Renal cortex interstitium (tissue), 11 donors: ENCODE measurements around the gene CCDC74B. TPM values are rescaled to one million over a fixed set of nuclear protein-coding genes. Genes with fewer than 3 reads are reported as not detected.
"Not testable (repeated sequence)": the region's sequence is repeated elsewhere in the genome, so short reads cannot be mapped to it uniquely, and the experiment has no call there.

ENCODE experiments used
- DNase-seq, 11 donors: peaks; one replicate each; pipeline ENCODE4 v3.0.0-alpha.2; 2013; ENCODE audit warnings: low read depth in 9 of 11, low spot score in 4 of 11; ENCODE audit errors: extremely low read depth in 1 of 11
- polyA plus RNA-seq, 3 donors: library from polyadenylated mRNA; unstranded; fragments of 120-200 nt; gene quantifications; one replicate each; pipeline ENCODE4 v1.2.1, GENCODE V29; 2013; ENCODE audit not compliant: insufficient read length in 3 of 3

The CCDC74B gene
- polyA plus RNA-seq, 3 donors, result 14.1 to 17.4 (median 14.9) TPM

GRCh38 chr2:130180404-130181324 lies 35.8 kb upstream of the CCDC74B start:
- DNase-seq, result not testable (repeated sequence)

- DNase-seq, result not testable (repeated sequence)
Measured at GRCh38 chr2:130174866-130175265, 30.0 kb upstream of the CCDC74B start.

- no peak for DNase-seq
Measured at GRCh38 chr2:130169896-130170295, 25.0 kb upstream of the CCDC74B start.

GRCh38 chr2:130169163-130169562 lies 24.3 kb upstream of the CCDC74B start:
- not testable (repeated sequence) for DNase-seq

DNA sequence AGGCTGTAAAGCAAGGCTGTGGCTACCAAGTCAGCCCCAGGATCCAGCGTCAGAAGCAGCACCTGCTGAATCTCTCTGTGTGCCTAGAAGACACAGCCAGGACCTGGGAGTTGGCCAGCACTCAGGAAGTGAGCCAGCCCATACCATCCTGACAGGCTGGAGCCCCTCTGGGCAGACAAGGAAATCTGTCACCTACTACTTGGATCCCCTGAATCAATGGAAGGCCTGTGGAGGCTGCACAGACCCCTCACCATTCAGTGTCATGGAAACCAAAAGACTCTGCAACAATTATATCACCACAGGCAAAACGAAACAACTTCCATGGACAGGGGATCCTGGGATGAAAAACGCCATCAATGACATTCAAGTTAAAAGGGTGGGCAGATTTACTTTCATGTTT lies 21.7 kb upstream of the CCDC74B start:
- not testable (repeated sequence) for DNase-seq

- DNase-seq, result no peak
Measured at GRCh38 chr2:130165293-130166016, 20.5 kb upstream of the CCDC74B start.

GRCh38 chr2:130162968-130163367 lies 18.1 kb upstream of the CCDC74B start:
- no peak for DNase-seq

- not testable (repeated sequence) for DNase-seq
Measured at GRCh38 chr2:130162486-130162885, 17.6 kb upstream of the CCDC74B start.

GRCh38 chr2:130160838-130161705 lies 16.2 kb upstream of the CCDC74B start:
- not testable (repeated sequence) for DNase-seq

- DNase-seq, result no peak
Measured at GRCh38 chr2:130160131-130160530, 15.2 kb upstream of the CCDC74B start.

GRCh38 chr2:130159376-130159775 lies 14.5 kb upstream of the CCDC74B start:
- not testable (repeated sequence) for DNase-seq

GRCh38 chr2:130158631-130159030 lies 13.7 kb upstream of the CCDC74B start:
- no peak for DNase-seq

DNA sequence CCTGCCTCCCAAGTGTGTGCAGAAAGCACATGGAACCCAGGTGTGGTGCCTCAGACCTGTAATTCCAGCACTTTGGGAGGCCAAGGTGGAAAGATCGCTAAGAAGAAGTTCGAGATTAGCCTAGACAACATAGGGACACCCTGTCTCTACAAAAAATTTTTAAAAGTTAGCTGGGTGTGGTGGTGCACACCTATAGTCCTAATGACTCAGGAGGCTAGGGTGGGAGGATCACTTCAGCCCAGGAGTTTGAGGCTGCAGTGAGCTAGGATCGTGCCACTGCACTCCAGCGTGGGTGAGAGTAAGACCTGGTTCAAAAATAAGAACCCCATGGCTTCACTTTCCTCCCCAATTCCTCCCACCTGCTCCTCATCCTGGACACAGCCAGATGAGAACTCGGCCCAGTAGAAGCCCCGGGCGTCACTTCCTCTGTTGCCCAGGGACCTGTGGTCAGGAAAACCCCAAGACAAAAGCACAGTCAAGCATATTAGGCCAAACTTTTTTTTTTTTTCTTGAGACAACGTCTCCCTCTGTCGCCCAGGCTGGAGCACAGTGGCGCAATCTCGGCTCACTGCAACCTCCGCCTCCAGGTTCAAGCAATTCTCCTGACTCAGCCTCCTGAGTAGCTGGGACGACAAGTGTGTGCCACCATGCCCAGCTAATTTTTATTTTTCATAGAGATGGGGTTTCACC lies 13.1 kb upstream of the CCDC74B start:
- not testable (repeated sequence) for DNase-seq

GRCh38 chr2:130157354-130157753 lies 12.4 kb upstream of the CCDC74B start:
- DNase-seq, result not testable (repeated sequence)

DNA sequence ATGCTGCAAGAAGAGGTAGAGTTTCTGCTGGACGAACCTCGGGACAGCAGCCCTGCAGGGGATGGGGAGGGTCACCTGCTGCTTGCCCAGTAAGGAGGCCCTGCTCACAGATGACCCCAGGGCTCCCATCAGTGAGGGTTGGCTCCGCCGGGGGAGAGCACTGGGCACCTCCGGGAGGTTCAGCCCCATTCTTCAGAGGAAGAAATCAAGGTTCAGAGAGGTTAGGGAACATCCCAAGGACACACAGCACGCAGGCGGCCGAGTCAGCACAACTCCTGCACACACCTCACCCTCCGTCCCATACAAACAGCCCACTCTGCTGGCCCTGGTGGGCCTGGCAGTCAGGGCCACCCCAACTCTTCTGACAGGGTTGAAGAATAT lies 11.7 kb upstream of the CCDC74B start:
- DNase-seq, result no peak

- peak in 2 of 11 donors; percentile 17 to 35 for DNase-seq
Measured at GRCh38 chr2:130155956-130156623, 11.2 kb upstream of the CCDC74B start.

DNA sequence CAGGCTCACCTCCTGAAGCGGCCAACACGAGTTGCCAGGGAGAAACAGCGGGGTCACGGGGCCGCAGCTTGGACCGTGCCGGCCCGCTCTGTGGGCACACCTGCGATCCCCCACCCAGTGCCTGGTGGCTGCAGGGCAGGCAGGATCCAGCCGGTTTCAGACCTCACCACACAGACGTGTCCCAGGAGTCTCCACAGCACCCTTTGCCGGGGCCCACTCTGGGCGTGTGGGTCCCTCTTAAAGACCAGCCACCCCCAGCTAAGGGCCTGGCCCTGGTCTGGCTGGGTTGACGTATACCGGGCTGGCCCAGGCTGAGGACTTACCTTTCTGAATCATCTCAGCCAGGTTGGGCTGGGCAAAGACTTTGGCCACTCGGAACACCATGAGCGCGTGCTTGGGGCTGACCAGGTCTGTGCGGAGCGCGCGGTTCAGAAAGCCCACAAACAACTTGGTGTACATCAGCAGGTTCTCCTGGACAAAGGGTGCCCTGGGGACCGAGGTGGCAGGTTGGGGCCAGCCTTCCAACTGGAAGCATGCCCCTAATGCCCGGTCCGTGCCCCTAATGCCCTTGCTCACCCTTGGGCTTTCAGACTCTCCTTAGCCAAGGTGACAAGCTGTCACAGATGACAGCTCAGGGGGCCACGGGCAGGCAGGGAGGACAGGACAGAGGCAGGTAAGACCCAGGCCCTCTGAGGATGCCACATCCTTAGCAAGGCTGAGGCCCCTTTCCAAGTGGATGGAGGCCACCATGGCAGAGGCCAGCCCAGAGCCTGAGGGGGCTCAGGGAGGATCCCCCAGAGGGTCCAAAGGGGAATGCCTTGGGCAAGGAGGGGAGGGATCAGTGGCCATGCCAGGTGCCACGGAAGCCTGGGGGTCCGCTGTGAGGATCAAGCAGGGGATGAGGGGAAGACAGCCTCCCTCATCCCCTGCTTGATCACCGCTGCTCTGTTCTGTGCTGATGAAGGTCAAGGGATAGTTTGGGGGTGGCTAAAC lies 10.2 kb upstream of the CCDC74B start:
- DNase-seq, result no peak
